ENCODE data around the gene MEI1. TPM values are rescaled to one million over a fixed set of nuclear protein-coding genes. Genes with fewer than 3 reads are reported as not detected.

The MEI1 gene
- total and polyA plus RNA-seq, 2 donors (not counting 1 experiment from before 2014, with no cell fraction given) = 50.1 to 64.8 TPM

GRCh38 chr22:41656556-41656955, 42.7 kb upstream of the MEI1 start:
- no CpG with 5 or more reads among the region's 5 CpGs for WGBS (ENCODE audit: insufficient coverage)
- CTCF ChIA-PET = interaction anchor here (0.6 to 1.1 kb wide), 3 partner anchors 10 to 621 kb away, joined by 3 read pairs; no protein-coding TSS in a partner anchor

GRCh38 chr22:41657709-41658108, 41.6 kb upstream of the MEI1 start:
- Histone ChIP-seq H3K4me1 (ENCODE audit: control insufficient read depth in 2 of 2, insufficient read depth in 2 of 2, low read length in 2 of 2) (no peaks in the 10 kb centered on the region), H4K20me1 (ENCODE audit: control insufficient read depth, insufficient read depth, low read length, poor library complexity, severe bottlenecking) (peaks cover 12% of the 10 kb centered on the region), H3K27me3 (replicated peaks in 1 of 4; ENCODE audit: control extremely low read depth in 1 of 4, control insufficient read depth in 3 of 4, insufficient read depth in 4 of 4, low read length in 3 of 4) (no peaks in the 10 kb centered on the region), H3K4me2 (replicated peaks; ENCODE audit: low read depth, low read length, poor library complexity, severe bottlenecking) (no peak overlapping the region), H2AFZ (ENCODE audit: insufficient read depth, low read depth, low read length, poor library complexity, severe bottlenecking) (no peak overlapping the region), H3K27ac (ENCODE audit: low read length in 2 of 2) (no peak overlapping the region), H3K9ac (ENCODE audit: low read length) (no peak overlapping the region), H3K4me3 (ENCODE audit: control extremely low read depth in 1 of 5, extremely low read depth in 1 of 5, insufficient read depth in 1 of 5, low read depth in 2 of 5, low read length in 4 of 5) (no peak overlapping the region), H3K79me2 (ENCODE audit: control insufficient read depth, insufficient read depth, low read length) (peaks cover 5% of the 10 kb centered on the region), H3K36me3 (replicated peaks in 1 of 2; ENCODE audit: control extremely low read depth in 1 of 2, control insufficient read depth in 1 of 2, extremely low read depth in 1 of 2, insufficient read depth in 2 of 2, low read length in 1 of 2) (peaks cover 3 to 90% of the 10 kb centered on the region in 2 experiments), H3K9me3 (ENCODE audit: control extremely low read depth in 1 of 3, control insufficient read depth in 2 of 3, insufficient read depth in 1 of 3, low read length in 2 of 3) (no peaks in the 10 kb centered on the region)
- ChIA-PET POLR2A (no interaction called here), CTCF (interaction anchor here (0.6 to 1.3 kb wide), 3 partner anchors 12 to 548 kb away, joined by 3 read pairs; no protein-coding TSS in a partner anchor)
- TF ChIP-seq EZH2 (IDR thresholded peaks at IDR 0.05; ENCODE audit: borderline replicate concordance, insufficient read depth, low read depth, low read length, poor library complexity, severe bottlenecking) (no peak), CTCF (IDR thresholded peaks at IDR 0.05) (no peak)
- H3K4me1 Mint-ChIP-seq = no peaks in the 10 kb centered on the region
- no peak overlapping the region for H3K4me3 Mint-ChIP-seq
- H3K9me3 Mint-ChIP-seq (ENCODE audit: insufficient read depth) = no peaks in the 10 kb centered on the region
- no peak for ATAC-seq (ENCODE audit: low read depth)
- H3K27me3 Mint-ChIP-seq = no peaks in the 10 kb centered on the region
- intact Hi-C loops (cut with micrococcal nuclease) = no loop called here
- H3K27ac Mint-ChIP-seq = no peak overlapping the region
- DNase-seq = no peak
- 98% methylated on average over 6 of the region's 6 CpGs for WGBS (ENCODE audit: insufficient coverage)

More at GRCh38 chr22:41656556-41656955, 42.7 kb upstream of the MEI1 start:
- intact Hi-C loops (cut with micrococcal nuclease) = no loop called here
- H3K36me3 ChIP-seq (replicated peaks in 1 of 2; ENCODE audit: control extremely low read depth in 1 of 2, control insufficient read depth in 1 of 2, extremely low read depth in 1 of 2, insufficient read depth in 2 of 2, low read length in 1 of 2) = peaks cover 5 to 90% of the 10 kb centered on the region in 2 experiments
- H3K27me3 Mint-ChIP-seq = no peaks in the 10 kb centered on the region
- no peak overlapping the region for H2AFZ ChIP-seq (ENCODE audit: insufficient read depth, low read depth, low read length, poor library complexity, severe bottlenecking)
- no peak overlapping the region for H3K4me2 ChIP-seq (replicated peaks; ENCODE audit: low read depth, low read length, poor library complexity, severe bottlenecking)
- peaks cover 15% of the 10 kb centered on the region for H4K20me1 ChIP-seq (ENCODE audit: control insufficient read depth, insufficient read depth, low read length, poor library complexity, severe bottlenecking)
- DNase-seq (no peak), ATAC-seq (ENCODE audit: low read depth) (no peak)
- no peaks in the 10 kb centered on the region for H3K9me3 Mint-ChIP-seq (ENCODE audit: insufficient read depth)
- H3K4me3 ChIP-seq (ENCODE audit: control extremely low read depth in 1 of 5, extremely low read depth in 1 of 5, insufficient read depth in 1 of 5, low read depth in 2 of 5, low read length in 4 of 5) = no peak overlapping the region
- H3K4me1 Mint-ChIP-seq = no peaks in the 10 kb centered on the region
- H3K27ac ChIP-seq (ENCODE audit: low read length in 2 of 2) = no peak overlapping the region
- TF ChIP-seq CTCF (IDR thresholded peaks at IDR 0.05) (no peak), EZH2 (IDR thresholded peaks at IDR 0.05; ENCODE audit: borderline replicate concordance, insufficient read depth, low read depth, low read length, poor library complexity, severe bottlenecking) (no peak)
- no peak overlapping the region for H3K4me3 Mint-ChIP-seq
- no peak overlapping the region for H3K27ac Mint-ChIP-seq
- POLR2A ChIA-PET = no interaction called here
- no peaks in the 10 kb centered on the region for H3K4me1 ChIP-seq (ENCODE audit: control insufficient read depth in 2 of 2, insufficient read depth in 2 of 2, low read length in 2 of 2)
- no peak overlapping the region for H3K9ac ChIP-seq (ENCODE audit: low read length)
- peaks cover 5% of the 10 kb centered on the region for H3K79me2 ChIP-seq (ENCODE audit: control insufficient read depth, insufficient read depth, low read length)
- H3K9me3 ChIP-seq (ENCODE audit: control extremely low read depth in 1 of 3, control insufficient read depth in 2 of 3, insufficient read depth in 1 of 3, low read length in 2 of 3) = no peaks in the 10 kb centered on the region
- no peaks in the 10 kb centered on the region for H3K27me3 ChIP-seq (replicated peaks in 1 of 4; ENCODE audit: control extremely low read depth in 1 of 4, control insufficient read depth in 3 of 4, insufficient read depth in 4 of 4, low read length in 3 of 4)

Measured in B cell (primary cell).